NCI-H2196 treated with DMSO at 0.1 percent for 48 hours (cell line): ENCODE results near the gene CDKAL1.

Source experiments
- DNase-seq: peaks from one replicate; lab custom pipeline; 2025; ENCODE audit not compliant: unreplicated experiment; lab: John Stamatoyannopoulos, UW

The CDKAL1 gene

DNA sequence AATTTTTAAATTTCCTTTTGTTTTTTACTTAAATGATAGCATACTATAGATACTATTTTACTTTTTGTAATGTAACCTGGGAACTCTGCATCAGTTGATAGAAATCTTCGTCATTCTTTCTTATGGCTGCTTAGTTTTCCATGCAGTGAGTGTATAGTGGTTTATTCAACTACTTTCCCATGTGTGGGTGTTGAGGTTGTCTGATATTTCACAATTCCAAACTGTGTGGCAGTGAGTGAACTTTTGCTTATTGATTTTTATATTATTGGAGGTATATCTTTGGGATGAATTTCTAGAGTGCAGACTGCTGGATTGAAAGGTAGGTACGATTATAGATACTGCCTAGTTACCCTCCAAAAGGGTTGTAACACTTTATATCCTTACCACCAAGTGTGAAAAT, 136.5 kb downstream of the CDKAL1 start:
- DNase-seq: no peak

DNA sequence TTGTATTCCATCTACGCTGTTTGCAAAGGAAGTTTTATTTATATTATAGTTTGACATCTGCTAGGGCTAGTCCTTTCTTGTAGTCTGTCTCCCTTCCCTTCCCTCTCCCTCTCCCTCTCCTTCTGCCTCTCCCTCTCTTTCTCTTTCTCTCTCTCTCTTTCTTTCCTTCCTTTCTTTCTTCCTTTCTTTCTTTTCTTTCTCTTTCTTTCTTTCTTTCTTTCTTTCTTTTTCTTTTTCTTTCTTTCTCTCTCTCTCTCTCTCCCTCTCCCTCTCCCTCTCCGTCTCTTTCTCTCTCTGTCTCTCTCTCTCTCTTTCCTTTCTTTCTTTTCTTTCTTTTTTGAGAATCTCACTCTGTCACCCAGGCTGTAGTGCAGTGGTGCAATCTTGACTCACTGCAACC, 137.8 kb downstream of the CDKAL1 start:
- no peak for DNase-seq

DNA sequence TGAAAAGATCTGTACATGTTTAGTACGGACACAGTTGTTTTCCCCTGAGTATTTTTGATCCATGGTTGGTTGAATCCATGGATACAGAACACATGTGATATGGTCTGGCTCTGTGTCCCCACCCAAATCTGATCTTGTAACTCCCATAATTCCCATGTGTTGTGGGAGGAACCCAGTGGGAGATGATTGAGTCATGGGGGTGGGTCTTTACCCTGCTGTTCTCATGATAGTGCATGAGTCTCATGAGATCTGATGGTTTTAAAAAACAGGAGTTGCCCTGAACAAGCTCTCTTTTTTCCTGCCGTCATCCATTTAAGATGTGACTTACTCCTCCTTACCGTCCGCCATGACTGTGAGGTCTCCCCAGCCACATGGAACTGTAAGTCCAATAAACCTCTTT, 139.2 kb downstream of the CDKAL1 start:
- DNase-seq: no peak

DNA sequence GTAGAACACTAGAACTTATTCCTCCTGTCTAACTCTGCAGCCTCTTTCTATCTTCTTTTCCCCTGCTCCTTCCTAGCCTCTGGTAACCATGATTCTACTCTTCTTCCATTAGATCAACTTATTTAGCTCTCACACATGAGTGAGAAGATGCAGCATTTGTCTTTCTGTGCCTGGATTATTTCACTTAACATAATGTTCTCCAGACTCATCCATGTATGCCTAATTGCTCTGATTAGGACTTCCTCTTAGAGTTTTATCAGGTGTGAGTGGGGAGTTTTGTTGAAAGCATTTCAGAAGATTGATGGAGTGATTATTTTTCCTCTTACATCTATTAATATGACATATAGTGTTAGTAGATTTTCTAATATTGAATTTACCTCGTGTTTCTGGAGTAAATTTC, 140.4 kb downstream of the CDKAL1 start:
- no peak for DNase-seq

DNA sequence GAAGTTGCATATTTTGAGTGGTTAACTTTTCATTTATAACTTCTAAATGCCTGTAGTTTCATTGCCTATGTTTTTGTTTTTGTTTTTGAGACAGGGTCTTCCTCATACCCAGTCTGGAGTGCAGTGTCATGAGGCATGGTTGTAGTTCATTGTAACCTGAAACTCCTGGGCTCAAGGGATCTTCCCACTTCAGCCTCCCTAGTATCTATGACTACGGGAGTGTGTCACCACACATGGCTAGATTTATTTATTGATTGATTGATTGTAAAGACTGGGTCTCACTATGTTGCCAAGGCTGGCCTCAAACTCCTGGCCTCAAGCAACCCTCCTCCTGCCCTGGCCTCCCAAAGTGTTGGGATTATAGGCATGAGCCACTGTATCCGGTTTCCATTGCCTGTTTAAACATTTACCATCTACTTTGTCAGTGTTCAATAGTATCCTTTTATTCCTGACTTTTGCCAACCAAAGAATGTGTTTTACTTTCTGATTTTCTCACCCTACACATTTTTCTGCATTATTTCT, 144.6 kb downstream of the CDKAL1 start:
- no peak for DNase-seq

DNA sequence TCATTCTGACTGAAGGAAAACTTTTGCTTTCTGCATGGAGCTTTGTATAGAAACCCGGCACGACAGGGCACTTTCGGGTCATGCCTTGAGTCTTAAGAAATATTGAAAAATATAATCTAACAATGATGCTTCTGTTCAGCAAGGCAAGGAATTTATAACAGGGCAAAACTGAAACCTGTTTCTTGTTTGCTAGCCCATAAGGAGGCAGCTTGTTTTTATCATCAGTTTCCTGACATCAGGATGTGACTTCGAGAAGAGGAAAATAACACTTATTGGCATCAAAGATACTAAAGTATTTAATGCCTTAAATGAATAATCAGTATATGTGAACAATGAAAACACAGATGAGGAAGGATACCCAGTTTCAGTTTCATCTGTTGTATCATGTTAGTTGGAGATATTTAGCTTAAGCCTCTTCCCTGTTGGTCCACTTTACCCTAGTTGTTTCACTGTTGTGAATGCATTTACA, 146.5 kb downstream of the CDKAL1 start:
- DNase-seq: no peak

DNA sequence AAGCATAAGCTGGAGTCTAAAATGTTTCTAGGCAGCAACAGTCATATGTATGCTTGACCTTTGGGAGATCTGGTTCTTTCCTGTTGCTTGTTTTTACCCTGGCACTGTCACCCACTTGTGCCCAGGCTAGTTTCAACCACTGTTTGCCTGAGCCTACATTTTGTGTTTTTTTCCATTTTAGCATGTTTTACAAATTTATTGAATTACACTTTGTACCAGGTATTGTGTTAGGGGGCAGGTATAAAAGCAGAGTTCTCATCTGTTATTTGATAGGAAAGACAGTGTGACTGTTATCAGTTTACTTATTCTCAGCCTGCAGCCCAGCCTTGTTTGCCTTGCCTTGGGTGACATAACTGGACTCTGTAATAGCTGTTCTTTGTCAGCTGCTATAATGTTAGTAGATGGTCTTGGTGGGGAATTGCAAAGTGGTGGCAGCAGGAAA, 147.0 kb downstream of the CDKAL1 start:
- DNase-seq: no peak

DNA sequence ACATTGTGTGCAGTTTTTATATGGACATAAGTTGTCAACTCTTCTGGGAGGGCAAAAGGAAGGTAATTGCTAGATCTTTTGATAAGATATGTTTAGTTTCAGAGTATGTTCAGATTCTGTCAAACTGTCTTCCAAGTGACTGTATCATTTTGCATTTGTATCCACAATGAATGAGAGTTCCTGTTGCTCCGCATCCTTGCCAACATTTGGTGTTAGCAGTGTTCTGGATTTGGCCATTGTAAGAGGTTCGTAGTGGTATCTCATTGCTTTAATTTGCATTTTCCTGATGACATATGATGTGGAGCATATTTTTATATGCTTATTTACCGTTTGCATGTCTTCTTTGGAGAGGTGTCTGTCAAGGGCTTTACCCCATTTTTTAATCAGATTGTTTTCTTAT, 150.2 kb downstream of the CDKAL1 start:
- no peak for DNase-seq

DNA sequence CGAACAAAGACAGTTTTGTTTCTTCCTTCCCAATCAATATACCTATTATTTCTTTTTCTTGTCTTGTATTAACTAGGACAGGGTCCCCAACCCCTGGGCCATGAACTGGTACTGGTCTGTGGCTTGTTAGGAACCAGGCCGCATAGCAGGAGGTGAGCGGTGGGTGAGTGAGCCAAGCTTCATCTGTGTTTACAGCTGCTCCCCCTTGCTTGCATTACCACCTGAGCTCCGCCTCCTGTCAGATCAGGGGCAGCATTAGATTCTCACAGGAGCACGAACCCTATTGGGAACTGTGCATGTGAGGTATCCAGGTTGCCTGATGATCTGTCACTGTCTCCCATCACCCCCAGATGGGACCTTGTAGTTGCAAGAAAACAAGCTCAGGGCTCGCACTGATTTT, 151.9 kb downstream of the CDKAL1 start:
- DNase-seq: no peak

DNA sequence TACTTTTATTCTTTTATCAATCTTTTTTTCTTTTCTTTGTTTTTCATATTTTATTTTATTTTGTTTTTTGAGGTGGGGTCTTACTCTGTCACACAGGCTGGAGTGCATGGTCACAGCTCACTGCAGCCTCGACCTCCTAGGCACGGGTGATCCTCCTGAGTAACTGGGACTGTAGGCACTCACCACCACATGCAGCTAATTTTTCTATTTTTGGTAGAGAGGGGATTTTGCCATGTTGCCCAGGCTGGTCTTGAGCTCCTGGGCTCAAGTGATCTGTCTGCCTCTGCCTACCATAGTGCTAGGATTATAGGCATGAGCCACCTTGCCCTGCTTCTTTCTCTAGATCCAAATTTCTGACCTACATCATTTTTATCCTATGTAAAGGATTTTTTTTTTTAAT, 153.2 kb downstream of the CDKAL1 start:
- DNase-seq: no peak

DNA sequence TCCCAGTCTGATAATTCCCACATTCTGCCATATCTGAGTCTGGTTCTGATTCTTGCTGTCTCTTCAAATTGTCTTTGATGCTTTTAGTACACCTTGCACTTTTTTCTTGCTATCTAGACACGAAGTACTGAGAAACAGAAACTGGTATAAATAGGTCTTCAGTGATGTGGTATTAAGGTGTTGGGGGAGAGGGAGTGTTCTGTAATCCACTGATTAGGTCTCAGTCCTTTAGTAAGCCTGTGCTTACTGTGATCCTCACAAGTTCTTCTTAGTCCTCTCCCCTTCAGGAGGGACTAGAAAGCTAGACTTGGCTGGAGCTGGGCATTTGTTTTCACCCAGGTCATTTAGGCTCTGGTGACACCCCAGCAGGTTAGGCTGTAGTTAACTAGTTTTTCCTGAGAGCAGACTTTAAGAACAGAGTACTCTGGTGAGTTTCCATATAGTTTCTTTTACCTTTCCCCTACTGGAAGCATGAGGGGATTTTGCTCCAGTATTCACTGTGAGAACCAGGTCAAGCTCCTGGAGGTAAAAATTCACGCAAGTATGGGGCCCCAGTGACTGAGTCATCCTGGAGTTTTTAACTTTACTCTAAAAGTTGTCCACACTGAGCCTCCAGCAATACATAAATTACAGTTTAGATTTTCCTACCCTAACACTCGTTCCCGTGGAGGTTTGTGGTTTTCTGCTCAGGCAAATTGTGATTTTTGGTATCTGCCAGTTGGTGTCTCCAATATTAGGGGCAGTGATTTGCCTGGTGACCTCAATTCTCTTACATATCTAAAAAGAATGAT, 154.6 kb downstream of the CDKAL1 start:
- no peak for DNase-seq

DNA sequence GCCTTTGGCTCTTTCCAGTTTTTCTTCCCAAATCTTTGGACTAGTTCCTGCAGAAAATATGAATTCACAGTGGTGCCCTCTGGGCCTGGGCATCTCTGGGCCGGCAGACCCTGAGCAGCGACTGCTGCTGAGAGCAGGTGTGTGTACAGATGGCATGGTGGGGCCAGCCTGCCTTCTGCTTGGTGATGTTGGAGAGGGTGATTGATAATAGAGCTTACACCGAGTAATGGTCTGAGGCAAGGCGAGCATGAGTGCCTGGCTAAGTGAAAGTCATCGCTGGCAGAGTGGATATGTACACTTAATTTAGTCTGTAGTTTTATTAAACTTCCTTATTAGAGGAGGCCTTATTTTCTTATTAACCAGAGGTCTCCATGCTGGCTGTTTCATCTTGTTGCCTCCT, 156.9 kb downstream of the CDKAL1 start:
- no peak for DNase-seq

DNA sequence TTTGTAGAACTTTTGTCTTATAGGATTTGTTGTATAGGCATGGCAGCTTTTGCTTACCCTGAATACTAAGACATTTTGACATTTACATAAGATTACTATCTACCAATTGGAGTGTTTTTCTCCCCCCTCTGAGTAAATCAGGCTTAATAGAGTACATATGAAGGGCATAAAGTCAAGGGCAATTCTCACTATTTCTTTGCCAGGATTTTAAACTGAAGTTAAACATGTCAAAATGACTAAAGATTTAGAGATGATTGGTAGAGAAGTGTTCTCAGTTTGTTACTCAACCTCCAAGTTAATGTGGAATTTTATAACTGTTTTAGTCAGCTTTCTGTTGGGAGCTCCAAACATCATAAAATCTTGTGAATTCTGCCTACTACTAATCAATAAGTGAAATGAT, 157.8 kb downstream of the CDKAL1 start:
- no peak for DNase-seq

DNA sequence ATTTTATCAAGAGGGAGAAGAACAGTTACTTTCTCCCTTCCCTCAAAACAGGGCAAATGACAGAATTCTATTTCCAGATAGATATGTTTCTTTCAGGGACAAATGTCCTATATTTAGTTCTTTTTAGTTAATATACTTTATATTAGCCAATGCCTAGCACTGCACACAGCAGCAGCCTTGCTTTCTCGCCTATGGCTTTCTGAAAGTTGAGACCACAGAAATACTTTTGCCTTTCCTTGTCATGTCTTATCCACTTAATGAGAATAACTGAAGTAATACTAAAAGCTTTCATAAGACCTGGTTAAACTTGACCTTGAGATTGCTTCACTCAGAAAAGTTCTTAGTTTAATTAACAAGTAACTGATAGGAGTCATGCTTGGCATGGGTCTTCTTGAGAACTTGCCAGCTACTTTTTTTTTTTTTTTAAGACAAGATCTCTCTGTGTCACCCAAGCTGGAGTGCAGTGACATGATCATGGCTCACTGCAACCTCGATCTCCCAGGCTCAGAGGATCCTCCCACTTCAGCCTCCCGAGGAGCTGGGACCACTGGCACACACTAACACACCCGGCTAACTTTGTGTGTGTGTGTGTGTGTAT, 159.3 kb downstream of the CDKAL1 start:
- no peak for DNase-seq

DNA sequence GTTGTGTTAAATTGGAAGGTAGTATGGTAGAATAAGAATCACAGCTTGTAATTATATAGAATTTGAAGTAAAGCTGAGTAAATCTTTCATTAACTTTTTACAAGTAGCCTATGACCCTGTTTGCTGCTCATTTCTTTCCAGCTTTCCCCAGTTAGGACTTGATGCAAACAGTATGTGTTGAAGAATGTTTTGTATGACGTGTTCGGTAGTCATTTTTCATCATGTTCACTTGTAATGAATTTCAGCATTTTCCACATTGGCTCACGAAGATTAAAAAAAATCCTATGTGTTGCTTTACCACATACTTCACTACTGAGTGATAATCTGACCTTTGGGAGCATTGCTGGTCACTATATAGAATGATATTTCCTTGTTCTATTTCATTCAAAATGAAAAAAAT, 162.4 kb downstream of the CDKAL1 start:
- DNase-seq: no peak

DNA sequence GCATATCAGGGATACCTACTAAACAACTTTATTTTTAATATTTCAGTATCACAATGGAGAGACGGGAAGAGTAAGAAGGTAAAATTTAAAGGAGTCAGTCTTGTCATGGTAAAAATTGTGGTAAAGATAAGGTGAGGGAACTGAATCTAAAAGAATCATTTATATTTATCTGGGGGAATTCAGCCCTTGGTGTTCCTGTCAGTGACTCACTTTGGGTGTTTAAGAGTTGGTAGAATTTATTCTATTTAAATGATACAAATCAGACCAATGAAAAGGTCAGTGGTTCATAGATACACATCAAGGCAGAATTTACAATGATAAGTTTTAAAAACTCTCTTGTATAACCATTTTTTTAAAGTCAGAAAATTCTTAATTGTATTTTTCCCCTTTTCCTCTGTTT, 164.4 kb downstream of the CDKAL1 start:
- no peak for DNase-seq

DNA sequence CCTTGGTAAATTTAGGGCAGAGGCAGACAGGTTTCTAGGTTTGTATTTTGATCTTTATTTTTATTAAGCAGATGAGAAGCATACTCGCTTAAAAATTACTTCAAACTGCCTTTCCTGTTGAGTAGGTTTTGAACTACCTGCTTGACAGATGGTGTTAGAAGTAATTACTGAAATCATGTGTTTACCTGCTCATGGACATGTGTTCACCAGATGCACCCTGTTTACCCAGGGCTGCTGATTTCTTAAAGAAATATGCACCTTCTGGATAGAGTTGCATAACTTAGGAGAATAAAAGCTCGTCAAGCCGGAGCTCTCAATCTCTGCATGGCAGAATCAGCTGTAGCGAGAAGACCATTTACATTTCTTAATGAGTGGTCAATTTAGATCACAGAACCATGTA, 165.1 kb downstream of the CDKAL1 start:
- DNase-seq: peak; percentile 34

DNA sequence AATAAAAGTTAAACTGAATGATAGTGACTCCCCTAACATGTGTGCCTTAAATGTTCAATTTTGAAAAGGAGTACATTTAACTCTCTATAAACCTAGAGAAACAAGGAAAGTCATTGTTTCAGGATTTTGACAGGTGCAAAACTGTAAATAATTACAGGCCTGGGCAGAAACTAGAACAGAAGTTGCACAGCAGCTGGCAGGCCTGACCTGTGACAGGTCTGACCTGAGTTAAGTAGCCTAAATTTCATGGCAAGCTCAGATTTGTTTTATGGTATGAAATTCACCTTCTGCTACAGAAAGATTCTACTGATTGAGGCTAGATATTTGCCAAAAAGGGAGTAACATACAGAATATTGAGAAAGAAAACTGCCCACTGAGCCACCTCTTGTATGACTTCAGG, 166.1 kb downstream of the CDKAL1 start:
- DNase-seq: no peak

DNA sequence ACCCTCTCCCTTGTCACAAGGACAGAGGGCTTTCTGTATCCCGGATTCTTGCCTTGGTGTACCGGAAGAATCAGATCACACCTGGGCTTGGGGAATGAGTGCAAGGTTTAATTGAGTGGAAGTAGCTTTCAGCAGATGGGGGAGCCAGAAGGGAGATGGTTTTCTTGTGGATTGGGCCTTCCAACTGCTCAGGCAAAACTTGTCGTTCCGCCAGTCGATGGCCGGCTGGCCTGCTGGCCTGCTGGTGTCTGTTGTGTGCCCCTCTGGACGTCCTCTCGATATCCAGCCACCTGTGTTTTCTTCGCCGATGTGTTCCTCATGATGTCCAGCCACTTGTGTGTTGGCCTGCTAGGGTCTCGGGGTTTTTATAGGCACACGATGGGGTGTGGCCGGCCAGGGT, 168.1 kb downstream of the CDKAL1 start:
- no peak for DNase-seq

DNA sequence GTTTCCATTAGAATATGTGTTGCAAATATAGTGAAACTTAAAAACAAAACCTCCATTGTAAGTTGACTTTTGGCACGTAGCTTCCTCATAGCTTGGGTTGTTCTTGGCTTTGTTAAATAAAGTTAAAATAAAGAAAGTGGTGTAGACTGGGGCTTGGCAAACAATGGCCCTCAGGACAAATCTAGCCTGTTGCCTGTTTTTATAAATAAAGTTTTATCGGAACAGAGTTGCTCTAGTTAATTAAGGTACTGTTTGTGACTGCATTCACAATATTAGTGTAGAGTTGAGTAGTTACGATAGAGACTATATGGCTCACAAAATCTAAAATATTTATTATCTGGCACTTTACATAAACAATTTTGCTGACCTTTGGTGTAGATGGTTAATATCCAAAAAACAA, 168.8 kb downstream of the CDKAL1 start:
- DNase-seq: no peak

DNA sequence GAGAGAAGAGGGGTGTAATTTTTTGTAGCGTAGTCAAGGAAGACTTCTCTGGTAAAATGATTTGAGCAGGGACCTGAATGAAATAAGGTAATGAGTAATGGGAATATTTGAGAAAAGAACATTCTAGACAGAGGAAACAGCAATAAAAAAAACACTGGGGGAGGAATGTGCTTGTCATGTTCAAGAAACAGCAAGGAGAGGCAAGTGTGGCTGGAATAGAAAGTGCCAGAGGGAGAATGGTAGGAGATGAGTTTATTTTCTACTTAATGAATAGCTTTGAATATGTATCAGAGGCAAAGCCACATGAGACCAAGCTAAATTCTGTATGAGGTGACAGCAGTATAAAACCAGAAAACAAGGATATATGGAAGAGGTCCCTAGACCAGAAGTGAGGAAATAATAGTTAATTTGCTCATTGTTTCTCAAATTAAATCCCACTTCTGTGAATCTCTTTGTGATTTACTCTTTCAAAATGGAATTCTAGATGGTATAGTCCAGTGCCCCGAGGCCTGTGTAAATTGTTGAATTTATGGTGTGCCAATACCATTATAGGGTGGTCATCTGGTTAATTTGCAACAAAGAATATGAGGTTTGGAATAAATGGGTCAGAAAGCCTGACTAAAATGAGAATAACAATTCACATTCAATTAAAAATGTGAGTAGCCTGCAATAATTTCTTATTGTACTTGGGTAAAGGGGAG, 170.2 kb downstream of the CDKAL1 start:
- DNase-seq: no peak

DNA sequence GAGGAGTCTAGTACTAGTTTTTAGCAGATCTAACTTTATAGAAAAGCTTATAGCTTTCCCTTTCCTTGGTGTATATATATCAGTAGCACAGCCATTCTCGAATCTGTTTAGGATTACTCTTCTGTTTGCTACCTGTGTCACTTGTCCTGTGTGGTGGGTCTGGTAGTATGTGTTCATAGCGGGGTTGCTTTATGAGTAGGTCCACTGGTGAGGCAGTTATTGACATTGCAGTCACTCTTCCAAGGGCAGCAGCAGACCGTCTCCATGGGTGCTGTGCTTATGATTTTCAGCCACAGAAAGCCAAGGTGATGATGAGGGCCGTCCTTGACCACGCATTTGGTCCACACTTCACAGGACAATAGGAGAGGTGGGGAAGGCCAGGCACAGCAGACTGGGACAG, 171.5 kb downstream of the CDKAL1 start:
- DNase-seq: no peak
